Measurements from ENCODE around the gene ALLC.

The ALLC gene

DNA sequence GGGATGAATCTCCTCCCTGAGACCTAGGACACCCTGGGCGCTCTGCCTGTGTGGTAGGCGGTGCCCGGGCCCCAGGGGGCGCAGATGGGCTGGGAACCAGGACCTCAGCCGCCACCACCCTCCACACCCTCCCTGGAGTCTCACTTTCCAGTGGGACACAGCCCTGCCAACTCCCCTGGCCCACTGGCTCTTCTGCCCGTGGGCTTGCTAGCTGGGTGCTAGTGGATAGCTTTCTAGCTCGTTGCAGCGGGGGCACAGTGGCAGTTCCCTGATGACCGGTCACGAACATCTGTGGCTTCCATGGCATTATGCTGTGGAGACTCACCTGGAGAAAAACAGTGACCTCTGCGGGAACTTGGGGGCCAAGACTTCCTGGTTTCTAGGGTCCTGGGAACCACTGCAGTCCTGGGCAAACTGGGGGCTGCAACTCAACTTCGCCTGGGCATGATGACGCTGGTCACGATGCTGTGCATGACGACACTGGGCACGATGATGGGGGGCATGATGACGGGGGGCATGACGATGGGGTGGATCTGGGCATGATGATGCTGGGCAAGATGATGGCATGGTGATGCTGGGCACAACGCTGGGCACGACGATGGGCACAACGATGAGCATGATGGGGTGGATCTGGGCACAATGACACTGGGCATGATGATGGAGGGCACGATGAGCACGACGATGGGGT lies 31.0 kb upstream of the ALLC start:
- Histone ChIP-seq H3K27me3 (ENCODE audit: control insufficient read depth, insufficient read depth, low read length) (no peaks in the 10 kb centered on the region), H2AFZ (no peak overlapping the region), H3K79me2 (no peaks in the 10 kb centered on the region), H3K4me3 (ENCODE audit: low read depth, low read length) (no peak overlapping the region), H3K9me3 (ENCODE audit: control insufficient read depth, low read length) (no peaks in the 10 kb centered on the region), H3K4me2 (ENCODE audit: low read length) (no peak overlapping the region), H3K36me3 (ENCODE audit: control insufficient read depth, insufficient read depth, low read length) (no peaks in the 10 kb centered on the region), H3K27ac (peak overlapping the region; percentile 52), H3K4me1 (no peaks in the 10 kb centered on the region), H3K9ac (no peak overlapping the region)
- TF ChIP-seq, protein P1, sequence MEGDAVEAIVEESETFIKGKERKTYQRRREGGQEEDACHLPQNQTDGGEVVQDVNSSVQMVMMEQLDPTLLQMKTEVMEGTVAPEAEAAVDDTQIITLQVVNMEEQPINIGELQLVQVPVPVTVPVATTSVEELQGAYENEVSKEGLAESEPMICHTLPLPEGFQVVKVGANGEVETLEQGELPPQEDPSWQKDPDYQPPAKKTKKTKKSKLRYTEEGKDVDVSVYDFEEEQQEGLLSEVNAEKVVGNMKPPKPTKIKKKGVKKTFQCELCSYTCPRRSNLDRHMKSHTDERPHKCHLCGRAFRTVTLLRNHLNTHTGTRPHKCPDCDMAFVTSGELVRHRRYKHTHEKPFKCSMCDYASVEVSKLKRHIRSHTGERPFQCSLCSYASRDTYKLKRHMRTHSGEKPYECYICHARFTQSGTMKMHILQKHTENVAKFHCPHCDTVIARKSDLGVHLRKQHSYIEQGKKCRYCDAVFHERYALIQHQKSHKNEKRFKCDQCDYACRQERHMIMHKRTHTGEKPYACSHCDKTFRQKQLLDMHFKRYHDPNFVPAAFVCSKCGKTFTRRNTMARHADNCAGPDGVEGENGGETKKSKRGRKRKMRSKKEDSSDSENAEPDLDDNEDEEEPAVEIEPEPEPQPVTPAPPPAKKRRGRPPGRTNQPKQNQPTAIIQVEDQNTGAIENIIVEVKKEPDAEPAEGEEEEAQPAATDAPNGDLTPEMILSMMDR (IDR thresholded peaks at IDR 0.05), result no peak

DNA sequence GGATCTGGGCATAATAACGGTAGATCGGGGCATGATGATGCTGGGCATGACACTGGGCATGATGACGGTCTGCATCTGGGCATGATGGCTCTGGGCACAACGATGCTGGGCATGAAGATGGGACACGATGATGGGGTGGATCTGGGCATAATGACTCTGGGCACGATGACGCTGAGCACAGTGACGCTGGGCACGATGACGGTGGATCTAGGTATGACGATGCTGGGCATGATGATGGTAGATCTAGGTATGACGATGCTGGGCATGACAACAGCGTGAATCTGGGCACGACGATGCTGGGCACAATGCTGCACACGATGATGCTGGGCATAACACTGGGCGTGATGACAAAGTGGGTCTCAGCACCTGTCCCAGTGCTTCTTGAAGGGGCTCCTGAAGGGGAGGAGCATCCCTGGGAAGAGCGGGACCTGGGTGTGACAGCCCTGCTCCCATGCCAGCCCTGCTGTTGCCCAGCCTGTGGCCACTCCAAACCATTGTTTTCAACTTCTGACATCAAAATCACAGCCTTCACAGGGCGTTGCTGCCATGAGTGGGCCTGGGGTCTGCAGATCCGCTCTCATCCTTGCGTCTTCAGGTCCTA lies 30.4 kb upstream of the ALLC start:
- Histone ChIP-seq H3K4me3 (ENCODE audit: low read depth, low read length) (no peak overlapping the region), H2AFZ (no peak overlapping the region), H3K36me3 (ENCODE audit: control insufficient read depth, insufficient read depth, low read length) (no peaks in the 10 kb centered on the region), H3K4me1 (no peaks in the 10 kb centered on the region), H3K79me2 (no peaks in the 10 kb centered on the region), H3K4me2 (ENCODE audit: low read length) (no peak overlapping the region), H3K9me3 (ENCODE audit: control insufficient read depth, low read length) (no peaks in the 10 kb centered on the region), H3K27ac (no peak overlapping the region), H3K27me3 (ENCODE audit: control insufficient read depth, insufficient read depth, low read length) (no peaks in the 10 kb centered on the region), H3K9ac (no peak overlapping the region)
- TF ChIP-seq, protein P1 (IDR thresholded peaks at IDR 0.05), result no peak

DNA sequence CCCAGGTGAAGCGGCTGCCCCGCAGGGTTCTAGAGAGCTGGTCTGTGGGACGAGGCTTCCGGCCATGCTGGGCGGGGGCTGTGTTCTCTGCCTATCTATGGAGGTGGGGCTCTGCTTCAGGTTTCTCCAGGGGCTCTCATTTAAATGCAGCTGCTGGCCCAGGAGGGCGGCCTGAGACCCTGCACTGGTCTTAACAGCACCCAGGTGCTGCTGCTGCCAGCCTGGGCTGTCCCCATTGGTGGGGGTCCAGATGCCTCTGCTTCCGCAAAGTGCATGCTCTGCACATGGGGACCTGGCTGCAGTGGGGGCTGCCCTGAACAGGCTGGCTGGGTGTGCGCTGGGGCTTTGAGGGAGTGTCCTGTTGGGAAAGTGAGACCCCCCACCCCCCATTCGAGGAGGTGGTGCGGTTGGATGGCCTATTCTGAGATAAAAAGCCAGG lies 29.7 kb upstream of the ALLC start:
- Histone ChIP-seq H3K27me3 (ENCODE audit: control insufficient read depth, insufficient read depth, low read length) (no peaks in the 10 kb centered on the region), H3K4me3 (ENCODE audit: low read depth, low read length) (no peak overlapping the region), H2AFZ (no peak overlapping the region), H3K4me1 (no peaks in the 10 kb centered on the region), H3K79me2 (no peaks in the 10 kb centered on the region), H3K27ac (no peak overlapping the region), H3K4me2 (ENCODE audit: low read length) (no peak overlapping the region), H3K36me3 (ENCODE audit: control insufficient read depth, insufficient read depth, low read length) (no peaks in the 10 kb centered on the region), H3K9ac (no peak overlapping the region), H3K9me3 (ENCODE audit: control insufficient read depth, low read length) (no peaks in the 10 kb centered on the region)
- TF ChIP-seq, protein P1 (IDR thresholded peaks at IDR 0.05), result no peak

DNA sequence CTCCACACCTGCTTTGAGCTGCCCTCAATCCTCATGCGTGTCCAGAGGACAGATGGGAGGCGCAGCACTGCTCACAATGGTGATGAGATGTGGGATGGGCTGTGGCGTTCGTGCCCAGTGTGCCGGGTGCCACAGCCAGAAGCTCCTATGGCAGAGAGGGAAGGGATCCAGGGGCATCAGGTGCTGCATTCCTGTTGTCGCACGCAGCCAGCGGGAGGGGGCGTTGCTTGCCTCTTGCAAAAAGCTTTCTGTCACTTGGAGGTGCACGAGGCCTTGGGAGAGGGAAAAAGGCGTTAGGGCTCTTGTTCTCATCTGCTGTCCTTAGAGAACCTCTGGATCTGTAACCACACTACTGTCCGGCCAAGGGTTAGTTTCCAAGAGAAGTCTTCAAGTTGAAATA lies 29.2 kb upstream of the ALLC start:
- Histone ChIP-seq H2AFZ (no peak overlapping the region), H3K36me3 (ENCODE audit: control insufficient read depth, insufficient read depth, low read length) (no peaks in the 10 kb centered on the region), H3K4me2 (ENCODE audit: low read length) (no peak overlapping the region), H3K9me3 (ENCODE audit: control insufficient read depth, low read length) (no peaks in the 10 kb centered on the region), H3K27me3 (ENCODE audit: control insufficient read depth, insufficient read depth, low read length) (no peaks in the 10 kb centered on the region), H3K4me1 (no peaks in the 10 kb centered on the region), H3K4me3 (ENCODE audit: low read depth, low read length) (no peak overlapping the region), H3K27ac (no peak overlapping the region), H3K79me2 (no peaks in the 10 kb centered on the region), H3K9ac (no peak overlapping the region)
- TF ChIP-seq, protein P1 (IDR thresholded peaks at IDR 0.05), result no peak

DNA sequence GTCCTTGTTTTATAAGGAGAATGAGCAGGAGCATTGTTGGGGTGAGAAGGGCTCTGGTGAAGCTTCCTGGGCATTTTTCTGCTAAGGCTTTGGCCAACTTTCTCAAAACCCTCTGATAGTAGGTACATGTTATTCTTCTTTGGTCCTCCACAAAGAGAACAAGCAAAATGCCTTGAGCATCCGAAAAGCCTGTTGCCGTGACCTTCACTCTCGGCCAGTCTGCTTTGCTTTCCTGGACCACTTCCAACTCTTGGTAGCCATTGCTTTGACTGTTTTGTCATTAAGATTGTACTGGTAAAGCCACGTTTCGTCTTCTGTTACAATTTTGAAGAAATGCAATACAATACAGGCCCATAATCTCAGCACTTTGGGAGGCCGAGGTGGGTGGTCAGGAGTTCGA lies 27.4 kb upstream of the ALLC start:
- Histone ChIP-seq H3K9me3 (ENCODE audit: control insufficient read depth, low read length) (no peaks in the 10 kb centered on the region), H2AFZ (no peak overlapping the region), H3K79me2 (no peaks in the 10 kb centered on the region), H3K4me2 (ENCODE audit: low read length) (no peak overlapping the region), H3K27ac (no peak overlapping the region), H3K4me3 (ENCODE audit: low read depth, low read length) (no peak overlapping the region), H3K9ac (no peak overlapping the region), H3K27me3 (ENCODE audit: control insufficient read depth, insufficient read depth, low read length) (no peaks in the 10 kb centered on the region), H3K4me1 (no peaks in the 10 kb centered on the region), H3K36me3 (ENCODE audit: control insufficient read depth, insufficient read depth, low read length) (no peaks in the 10 kb centered on the region)
- TF ChIP-seq, protein P1 (IDR thresholded peaks at IDR 0.05), result no peak

Measured in parathyroid adenoma (tissue), 2 donors.